Measurements from ENCODE around the gene LEAP2.

The LEAP2 gene, protein sequence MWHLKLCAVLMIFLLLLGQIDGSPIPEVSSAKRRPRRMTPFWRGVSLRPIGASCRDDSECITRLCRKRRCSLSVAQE

GRCh38 chr5:132873119-132873929 lies at the start of gene LEAP2:
Gene LEAP2, plus strand, starts transcription at chr5:132873668. Its CDS starts 27 bp downstream, at chr5:132873695.
- DNase-seq: no peak

- no peak for DNase-seq
Observed at GRCh38 chr5:132824426-132824825, 49.0 kb upstream of the LEAP2 start.

DNA sequence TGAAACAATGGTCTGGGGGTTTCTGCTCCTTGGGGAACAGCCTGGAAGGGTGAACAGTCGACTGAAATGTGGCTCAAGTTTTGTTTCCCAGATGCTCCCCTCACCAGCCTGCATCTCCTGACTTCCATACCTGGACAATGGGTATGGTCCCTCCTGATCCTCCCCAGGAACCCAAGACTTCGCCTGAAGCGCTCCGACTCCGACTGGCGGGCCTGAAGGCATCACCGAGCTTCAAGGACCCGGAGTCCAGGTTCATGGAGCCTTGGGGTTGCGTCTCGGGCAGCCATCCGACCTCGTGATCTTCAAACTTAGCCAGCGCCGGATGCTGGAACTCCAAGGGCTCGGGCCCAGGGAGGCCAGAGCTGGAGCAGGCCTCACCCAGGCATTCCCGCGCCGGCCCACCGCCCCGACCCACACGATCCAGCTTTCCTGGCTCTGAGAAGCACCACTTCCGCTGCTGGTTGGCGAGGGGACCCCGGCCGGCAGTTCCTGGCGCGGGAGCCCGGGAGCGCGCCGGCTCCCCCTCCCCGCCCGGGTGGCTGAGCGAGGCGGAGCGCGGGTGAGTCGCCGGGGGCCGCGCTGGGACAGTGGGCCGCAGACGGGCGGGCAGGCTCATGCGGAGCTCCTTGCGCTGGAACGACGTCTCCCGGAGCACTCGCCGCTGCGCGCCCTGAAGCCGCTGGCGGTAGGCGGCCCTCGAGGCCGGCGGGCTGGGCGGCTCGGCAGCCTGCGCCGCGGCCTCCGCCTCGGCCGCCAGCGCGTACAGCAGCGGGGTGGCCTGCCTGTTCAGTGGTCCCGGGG lies 48.2 kb upstream of the LEAP2 start:
- DNase-seq: no peak

DNA sequence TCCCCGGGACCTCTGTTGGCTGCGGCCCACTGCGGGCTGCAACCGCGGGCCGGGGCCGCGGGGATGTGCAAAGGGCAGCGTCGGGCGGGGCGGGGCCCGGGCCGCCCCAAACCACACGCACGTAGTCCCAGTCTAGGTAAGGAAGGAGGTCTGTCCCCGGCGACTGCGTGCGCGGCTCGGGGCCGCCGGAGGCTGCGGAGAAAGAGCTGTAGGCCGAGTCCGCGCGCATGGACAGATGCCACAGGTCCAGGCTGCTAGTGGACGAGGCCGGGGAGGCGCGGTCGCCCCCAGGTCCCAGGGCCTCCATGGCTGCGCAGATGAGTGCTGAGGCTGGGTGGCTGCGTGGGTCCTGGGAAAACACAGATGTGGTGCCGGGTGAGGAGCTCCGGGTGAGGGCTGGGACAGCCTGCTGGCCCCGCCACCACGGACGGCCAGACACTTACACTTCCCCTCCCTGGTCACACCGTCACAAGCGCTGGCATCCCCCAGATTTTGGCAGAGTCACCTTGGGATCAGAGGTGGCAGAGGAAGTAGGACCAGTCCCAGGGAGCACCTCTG lies 47.6 kb upstream of the LEAP2 start:
- DNase-seq: no peak

DNA sequence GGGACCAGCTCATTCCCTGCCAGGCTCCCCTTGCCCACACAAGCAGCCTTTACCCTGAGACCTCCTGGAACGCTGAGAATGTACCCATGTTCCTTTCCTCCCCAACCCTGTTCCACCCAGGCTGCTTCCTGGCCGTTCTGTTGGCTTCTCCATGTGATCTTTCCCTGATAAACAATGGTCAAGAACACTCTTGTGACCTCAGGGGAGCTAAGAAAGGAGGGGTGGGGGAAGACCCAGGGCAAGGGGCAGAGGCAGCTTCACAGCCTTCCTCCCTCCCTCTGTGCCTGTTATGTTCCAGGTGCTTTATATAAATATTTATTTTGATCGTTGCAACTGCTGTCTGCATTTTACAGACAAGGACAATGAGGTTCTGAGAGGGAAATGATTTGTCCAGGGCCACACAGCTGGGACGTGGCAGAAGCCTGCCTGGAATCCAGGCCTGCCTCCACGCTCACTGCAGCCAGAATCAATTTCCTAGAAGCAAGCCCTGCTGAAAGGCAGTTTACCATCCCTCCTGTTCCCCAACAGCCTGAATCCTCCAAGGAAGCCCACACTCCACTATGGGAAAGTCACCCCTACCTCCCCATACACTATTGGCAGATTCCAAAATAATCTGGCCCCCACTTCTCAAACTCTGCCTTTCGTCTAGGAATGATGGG lies 46.9 kb upstream of the LEAP2 start:
- DNase-seq: no peak

- no peak for DNase-seq
Observed at GRCh38 chr5:132827943-132828673, 45.4 kb upstream of the LEAP2 start.

- no peak for DNase-seq
Observed at GRCh38 chr5:132828846-132829494, 44.5 kb upstream of the LEAP2 start.

GRCh38 chr5:132829742-132830435 lies 43.6 kb upstream of the LEAP2 start:
- DNase-seq: peak; percentile 44

GRCh38 chr5:132830436-132831094 lies 42.9 kb upstream of the LEAP2 start, which contains the start of gene SHROOM1:
Gene SHROOM1, minus strand, starts transcription at chr5:132830647. Its CDS starts 4,507 bp downstream, at chr5:132826140.
- DNase-seq: no peak

DNA sequence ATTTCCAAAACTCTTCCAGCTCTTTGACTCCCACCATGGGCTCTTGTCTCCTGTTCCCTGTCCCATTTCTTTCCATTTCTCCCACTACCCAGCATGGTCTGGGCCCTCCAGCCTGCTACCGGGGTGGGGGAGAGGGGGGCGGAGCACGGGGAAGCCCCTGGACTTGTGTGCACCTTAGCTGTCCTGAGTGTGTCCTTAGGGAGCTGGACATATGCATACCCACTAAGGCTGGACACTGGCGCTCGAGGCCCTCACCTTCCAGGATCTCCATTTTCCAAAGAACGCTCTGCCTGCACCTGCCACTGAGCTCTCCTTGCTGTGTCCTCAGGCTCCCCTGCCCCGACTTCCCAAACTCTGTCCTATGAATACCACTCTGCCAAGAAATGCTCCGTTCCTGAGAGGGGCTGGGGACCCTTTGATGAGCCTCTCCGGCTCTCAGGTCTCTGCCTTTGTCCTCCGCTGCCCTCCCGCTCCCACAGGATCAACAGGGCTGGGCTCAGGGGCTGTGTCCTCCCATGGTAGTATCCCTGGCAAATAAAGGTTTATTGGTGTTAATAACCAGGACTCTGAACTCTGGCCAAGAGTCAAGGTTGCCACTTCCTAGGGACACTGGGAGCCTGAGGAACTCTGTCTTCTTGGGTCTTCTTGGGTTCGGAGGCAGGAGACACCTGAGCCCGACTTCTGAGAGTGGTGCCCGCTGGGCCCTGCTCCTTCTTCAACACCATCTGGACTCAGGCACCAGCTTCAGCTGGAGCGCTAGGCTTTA lies 42.2 kb upstream of the LEAP2 start:
- no peak for DNase-seq

DNA sequence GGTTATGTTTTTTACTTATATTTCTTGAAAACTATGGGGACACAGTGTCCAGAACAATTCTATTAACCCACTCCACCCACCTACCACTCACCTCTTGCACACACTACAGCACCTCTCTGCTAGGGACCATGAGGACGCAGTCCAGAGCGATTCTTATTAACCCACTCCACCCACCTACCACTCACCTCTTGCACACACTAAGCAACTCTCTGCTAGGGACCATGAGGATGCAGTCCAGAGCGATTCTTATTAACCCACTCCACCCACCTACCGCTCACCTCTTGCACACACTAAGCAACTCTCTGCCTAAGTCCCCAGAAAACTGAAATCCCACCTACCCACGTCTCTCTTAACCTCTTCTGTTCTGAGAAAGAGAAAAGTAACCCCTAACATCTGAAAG lies 40.9 kb upstream of the LEAP2 start:
- DNase-seq: no peak

DNA sequence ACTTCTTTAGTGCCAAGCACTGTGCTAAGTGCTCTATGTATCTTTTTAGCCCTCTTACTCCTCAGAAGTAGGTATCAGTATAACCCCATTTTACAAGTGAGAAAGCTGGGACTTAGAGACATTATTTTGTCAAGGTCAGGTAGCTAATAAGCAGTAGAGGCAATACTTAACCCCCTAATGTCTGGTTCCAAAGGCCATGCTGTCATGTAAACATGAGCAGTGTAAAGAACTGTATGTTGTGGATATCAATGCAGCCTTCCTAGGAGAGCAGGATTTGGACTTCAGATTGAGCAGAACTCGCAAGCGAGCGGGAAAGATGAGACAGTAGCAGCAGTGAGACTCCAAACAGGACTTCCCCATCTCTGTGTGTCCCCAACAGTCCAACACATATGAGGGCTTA lies 39.4 kb upstream of the LEAP2 start:
- DNase-seq: no peak

- DNase-seq: no peak
Observed at GRCh38 chr5:132836852-132837251, 36.6 kb upstream of the LEAP2 start.

- DNase-seq: no peak
Observed at GRCh38 chr5:132837868-132838267, 35.6 kb upstream of the LEAP2 start.

DNA sequence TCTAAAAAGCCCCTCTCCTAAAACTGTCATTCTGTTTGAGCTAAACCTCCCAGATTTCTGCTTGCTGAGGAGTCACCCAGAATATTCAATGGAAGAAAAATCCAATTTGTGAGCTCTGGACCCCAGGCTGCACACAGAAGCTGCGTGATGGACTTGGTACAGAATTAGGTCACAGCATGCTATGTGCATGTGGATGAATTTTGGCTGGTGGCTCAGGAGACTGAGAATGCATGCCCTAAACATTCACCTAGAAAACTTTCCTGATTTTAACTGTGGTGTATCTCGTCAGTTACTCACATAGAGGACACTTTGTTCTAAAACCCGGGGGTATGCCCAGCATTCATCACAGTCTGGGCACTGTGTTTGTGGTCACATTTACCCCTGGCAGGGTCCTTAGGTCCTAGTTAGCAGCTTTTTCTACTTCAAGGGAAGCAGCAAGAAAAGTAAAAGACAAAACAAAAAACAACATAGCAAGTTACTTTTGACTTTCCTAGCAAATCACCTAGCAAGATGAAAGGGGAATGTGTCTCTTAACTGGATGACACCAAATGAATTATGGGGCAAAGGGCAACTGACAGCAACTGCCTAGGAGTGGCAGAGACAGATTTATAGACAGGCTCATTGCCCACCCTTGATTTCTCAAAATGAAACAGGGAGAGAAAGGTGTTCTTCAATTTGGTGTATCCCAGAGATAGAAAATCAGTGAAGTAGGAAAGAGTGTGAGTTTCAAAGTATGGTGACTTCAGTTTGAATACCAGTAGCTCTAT lies 34.8 kb upstream of the LEAP2 start:
- no peak for DNase-seq

- no peak for DNase-seq
Observed at GRCh38 chr5:132839426-132840301, 33.8 kb upstream of the LEAP2 start.

GRCh38 chr5:132840313-132840712 lies 33.2 kb upstream of the LEAP2 start:
- DNase-seq: no peak

DNA sequence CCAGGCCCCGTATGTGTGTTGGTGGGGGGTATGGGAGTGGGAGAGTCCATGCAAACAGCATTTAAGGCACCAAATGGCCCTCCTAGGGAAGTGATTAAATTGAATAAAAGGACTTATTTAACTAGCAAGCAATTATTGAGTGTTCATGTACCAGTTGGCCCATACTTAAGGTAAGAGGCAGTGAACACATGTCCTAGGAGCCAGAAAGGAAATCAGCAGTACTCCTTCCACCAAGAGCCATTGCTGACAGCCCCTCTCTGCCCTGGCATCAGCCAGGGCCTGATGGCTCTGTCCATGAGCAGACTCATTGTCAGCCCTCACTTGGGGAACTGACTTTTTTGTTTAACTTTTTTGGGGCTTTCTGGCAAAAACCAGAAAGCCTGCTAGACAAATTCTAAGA lies 32.6 kb upstream of the LEAP2 start:
- no peak for DNase-seq

Measured in amniotic stem cell (primary cell).